HAP-1 (cell line): ENCODE data around the gene RPS6KA1.

ENCODE experiments used
- DNase-seq, 2 experiments: peaks; one replicate each; pipeline ENCODE4 v3.0.0-alpha.2; 2016 to 2020; ENCODE audit warnings: low spot score in 2 of 2
- H3K27me3 ChIP-seq: fragments of 250-450 bp; sonication (Bioruptor Pico); 2 replicates; pipeline ENCODE4 v1.5.1; 2020; ENCODE audit warnings: low read depth, mild to moderate bottlenecking, moderate library complexity
- H3K36me3 ChIP-seq: fragments of 250-450 bp; sonication (Bioruptor Pico); replicated peaks from 2 replicates; pipeline ENCODE4 v1.5.1; 2020; ENCODE audit warnings: mild to moderate bottlenecking
- H3K4me1 ChIP-seq: fragments of 250-450 bp; sonication (Bioruptor Pico); 2 replicates; pipeline ENCODE4 v1.5.1; 2020; ENCODE audit warnings: mild to moderate bottlenecking
- H3K4me3 ChIP-seq: fragments of 250-450 bp; sonication (Bioruptor Pico); 2 replicates; pipeline ENCODE4 v1.5.1; 2020; ENCODE audit warnings: mild to moderate bottlenecking, moderate library complexity
- H3K9me3 ChIP-seq: fragments of 250-450 bp; sonication (Bioruptor Pico); 2 replicates; pipeline ENCODE4 v1.5.1; 2020; ENCODE audit warnings: mild to moderate bottlenecking, moderate library complexity
- in situ Hi-C: fragments of 300-500 bp; cut with MboI; formaldehyde crosslinking; loops from 3 replicates; pipeline ENCODE4 v1.14.3; 2020; ENCODE audit warnings: low sequenced_read_pairs, inconsistent platforms, mixed read lengths

The RPS6KA1 gene

DNA sequence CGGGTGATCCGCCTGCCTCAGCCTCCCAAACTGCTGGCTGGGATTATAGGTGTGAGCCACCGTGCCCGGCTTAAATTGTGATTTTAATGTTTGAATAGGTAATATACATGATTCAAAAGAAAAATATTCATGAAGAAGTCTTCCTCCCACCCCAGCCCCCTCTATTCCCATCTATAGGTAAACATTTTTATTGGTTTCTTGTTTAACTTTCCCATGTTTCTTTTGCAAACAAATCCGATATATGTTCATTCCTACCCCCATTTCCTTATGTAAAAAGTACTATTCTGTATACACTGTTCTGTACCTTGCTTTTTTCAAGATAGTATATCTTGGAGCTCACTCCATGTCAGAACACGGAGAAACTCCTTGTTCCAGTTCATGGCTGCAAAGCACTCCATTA, 23.2 kb downstream of the RPS6KA1 start:
- Histone ChIP-seq H3K4me1 (no peaks in the 10 kb centered on the region), H3K36me3 (peaks cover 4% of the 10 kb centered on the region)
- in situ Hi-C loops, result no loop called here

DNA sequence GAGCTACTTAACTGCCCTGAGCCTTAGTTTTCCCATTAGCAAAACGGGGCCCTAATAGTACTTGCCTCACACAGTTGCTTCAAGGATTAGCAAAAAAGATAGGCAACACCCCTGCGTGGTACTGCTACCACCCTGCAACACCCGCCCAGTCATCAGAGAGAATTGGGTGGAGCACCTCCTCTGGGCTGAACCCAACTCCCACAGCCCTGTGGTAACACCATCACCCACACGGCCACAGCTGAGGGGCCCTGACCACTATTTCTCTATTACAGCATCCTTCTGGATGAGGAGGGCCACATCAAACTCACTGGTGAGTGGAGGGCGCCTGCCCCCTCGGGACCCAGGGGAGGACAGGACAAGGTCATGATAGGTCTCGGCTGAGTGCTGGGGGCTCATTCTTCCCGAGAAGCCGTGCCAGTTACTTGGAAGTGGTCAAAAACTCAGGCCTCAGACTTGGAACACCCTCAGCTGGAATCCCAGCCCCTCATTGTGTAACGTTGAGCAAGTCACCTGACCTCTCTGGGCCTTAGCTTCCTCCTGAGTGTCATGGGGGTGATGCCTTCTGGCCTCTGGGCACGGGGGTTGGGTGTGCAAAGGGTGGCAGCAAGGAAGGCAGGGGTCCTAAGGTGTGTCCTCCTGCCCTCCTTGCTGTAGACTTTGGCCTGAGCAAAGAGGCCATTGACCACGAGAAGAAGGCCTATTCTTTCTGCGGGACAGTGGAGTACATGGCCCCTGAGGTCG, 24.6 kb downstream of the RPS6KA1 start:
- in situ Hi-C loops, result no loop called here
- Histone ChIP-seq H3K9me3 (no peaks in the 10 kb centered on the region), H3K4me1 (no peaks in the 10 kb centered on the region), H3K4me3 (no peak overlapping the region), H3K27me3 (no peaks in the 10 kb centered on the region), H3K36me3 (peaks cover 6% of the 10 kb centered on the region)
- DNase-seq, result no peak

More for the DNA sequence above, 23.2 kb downstream of the RPS6KA1 start:
- Histone ChIP-seq H3K9me3 (no peaks in the 10 kb centered on the region), H3K27me3 (no peaks in the 10 kb centered on the region), H3K4me3 (no peak overlapping the region)
- no peak for DNase-seq

DNA sequence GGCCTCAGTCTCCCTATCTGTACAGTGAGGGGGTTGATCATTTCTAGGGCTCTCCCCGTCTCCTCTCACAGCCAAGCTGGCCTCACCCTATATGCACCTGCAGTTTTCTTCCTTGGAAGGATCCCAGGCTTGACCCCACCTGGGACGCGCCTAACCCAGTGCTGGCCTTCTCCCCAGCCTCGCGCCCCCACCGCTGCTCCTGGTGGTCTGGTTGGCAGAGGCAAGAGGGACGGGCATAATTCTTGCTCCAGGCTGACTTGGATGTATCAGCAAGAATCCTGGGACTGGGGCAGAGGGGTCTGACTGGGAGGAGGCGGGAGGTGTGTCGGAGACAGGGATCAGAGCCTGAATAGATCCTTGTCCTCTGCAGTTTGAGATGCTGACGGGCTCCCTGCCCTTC, 25.2 kb downstream of the RPS6KA1 start:
- Histone ChIP-seq H3K9me3 (no peaks in the 10 kb centered on the region), H3K4me1 (no peaks in the 10 kb centered on the region), H3K4me3 (no peak overlapping the region), H3K27me3 (no peaks in the 10 kb centered on the region), H3K36me3 (peaks cover 6% of the 10 kb centered on the region)
- no peak for DNase-seq
- in situ Hi-C loops, result no loop called here

DNA sequence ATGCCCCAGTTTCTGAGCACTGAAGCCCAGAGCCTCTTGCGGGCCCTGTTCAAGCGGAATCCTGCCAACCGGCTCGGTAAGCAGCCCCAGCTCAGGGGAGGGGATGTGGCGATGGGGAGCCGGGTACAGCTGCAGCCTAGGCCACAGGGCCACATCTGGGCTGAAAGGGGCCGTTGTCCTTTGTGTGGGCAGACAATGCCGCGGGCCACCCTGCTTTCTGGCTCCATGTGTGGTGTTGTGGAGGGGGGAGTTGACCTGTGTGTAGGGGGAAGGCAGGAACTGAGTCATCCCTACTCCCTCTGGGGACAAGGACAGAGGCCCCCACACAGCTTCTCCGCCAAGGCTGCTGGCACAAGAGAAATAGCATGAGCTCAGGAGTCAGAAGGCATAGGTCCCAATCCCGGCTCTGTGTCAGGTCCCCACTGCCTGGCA, 26.0 kb downstream of the RPS6KA1 start:
- no peaks in the 10 kb centered on the region for H3K9me3 ChIP-seq
- H3K4me1 ChIP-seq, result no peaks in the 10 kb centered on the region
- no peaks in the 10 kb centered on the region for H3K27me3 ChIP-seq
- in situ Hi-C loops, result no loop called here
- no peak overlapping the region for H3K4me3 ChIP-seq
- no peak for DNase-seq
- H3K36me3 ChIP-seq, result peaks cover 9% of the 10 kb centered on the region

DNA sequence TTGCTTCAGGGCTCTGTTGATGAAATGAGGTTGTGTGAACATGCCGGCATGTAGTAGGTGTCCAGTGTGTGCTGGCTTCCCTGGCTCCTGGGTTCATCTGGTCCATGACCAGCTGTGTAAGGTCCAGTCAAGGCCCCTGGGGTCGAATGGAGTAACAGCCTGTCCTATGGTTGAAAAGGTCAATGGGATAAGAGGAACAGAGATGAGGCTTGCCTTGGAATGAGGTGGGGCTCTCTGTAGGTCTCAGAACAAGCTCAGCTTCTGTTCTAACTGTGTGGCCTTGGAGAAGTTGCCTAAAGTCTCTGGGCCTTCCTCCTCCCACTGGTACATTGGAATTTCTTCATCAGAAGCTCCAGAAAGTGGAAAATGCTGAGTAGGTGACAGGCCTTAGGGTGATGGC, 26.6 kb downstream of the RPS6KA1 start:
- no peak for DNase-seq
- H3K4me1 ChIP-seq, result no peaks in the 10 kb centered on the region
- H3K27me3 ChIP-seq, result no peaks in the 10 kb centered on the region
- no peaks in the 10 kb centered on the region for H3K9me3 ChIP-seq
- H3K36me3 ChIP-seq, result peaks cover 10% of the 10 kb centered on the region
- H3K4me3 ChIP-seq, result no peak overlapping the region
- in situ Hi-C loops, result no loop called here

DNA sequence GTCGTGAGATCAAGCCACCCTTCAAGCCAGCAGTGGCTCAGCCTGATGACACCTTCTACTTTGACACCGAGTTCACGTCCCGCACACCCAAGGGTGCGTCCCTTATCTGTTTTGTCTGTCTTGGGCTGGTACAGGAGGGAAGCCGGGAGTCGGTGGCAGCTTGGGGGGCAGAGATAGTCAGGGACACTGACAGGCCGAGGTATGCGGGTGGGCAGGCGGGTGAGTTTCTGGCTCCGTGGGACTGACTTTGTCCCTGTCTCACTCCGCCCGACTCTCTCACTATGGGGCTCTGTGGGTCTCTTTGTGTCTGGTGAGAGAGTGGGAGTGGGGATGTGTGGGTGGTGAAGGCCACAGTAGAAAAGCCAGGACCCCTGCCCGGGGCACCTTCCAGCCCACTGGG, 27.4 kb downstream of the RPS6KA1 start:
- Histone ChIP-seq H3K9me3 (no peaks in the 10 kb centered on the region), H3K27me3 (no peaks in the 10 kb centered on the region), H3K4me1 (no peaks in the 10 kb centered on the region), H3K36me3 (peaks cover 10% of the 10 kb centered on the region), H3K4me3 (no peak overlapping the region)
- DNase-seq, result no peak
- in situ Hi-C loops, result no loop called here

DNA sequence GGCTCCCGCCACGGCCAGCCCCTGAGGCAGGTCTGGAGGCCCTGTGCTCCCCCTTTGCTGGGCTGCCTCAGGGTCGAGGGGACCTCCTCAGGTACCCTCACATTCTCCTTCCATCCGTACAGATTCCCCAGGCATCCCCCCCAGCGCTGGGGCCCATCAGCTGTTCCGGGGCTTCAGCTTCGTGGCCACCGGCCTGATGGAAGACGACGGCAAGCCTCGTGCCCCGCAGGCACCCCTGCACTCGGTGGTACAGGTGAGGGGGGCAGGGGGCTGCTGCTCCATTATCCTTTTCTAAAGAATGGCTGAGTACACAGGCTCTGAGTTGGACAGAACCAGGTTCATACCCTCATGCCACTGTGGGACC, 29.1 kb downstream of the RPS6KA1 start:
- peaks cover 12% of the 10 kb centered on the region for H3K36me3 ChIP-seq
- in situ Hi-C loops, result no loop called here
- no peaks in the 10 kb centered on the region for H3K4me1 ChIP-seq

DNA sequence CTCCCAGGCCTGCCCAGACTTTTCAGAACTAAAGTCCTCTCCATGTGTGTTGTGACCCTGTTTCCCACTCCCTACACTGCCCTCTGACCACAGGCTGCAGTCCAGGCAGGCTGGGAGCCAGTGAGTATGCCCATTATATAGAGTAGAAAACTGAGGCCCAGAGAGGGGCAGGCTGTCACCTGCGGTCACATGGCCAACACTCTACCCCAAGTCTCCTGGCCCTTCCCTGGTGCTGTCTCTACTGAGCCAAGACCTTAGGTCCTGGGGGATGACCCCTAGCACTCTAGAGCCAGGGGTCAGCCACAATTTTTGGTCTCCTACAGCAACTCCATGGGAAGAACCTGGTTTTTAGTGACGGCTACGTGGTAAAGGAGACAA, 30.8 kb downstream of the RPS6KA1 start:
- Histone ChIP-seq H3K4me1 (no peaks in the 10 kb centered on the region), H3K27me3 (no peaks in the 10 kb centered on the region), H3K36me3 (peaks cover 12% of the 10 kb centered on the region), H3K4me3 (no peak overlapping the region), H3K9me3 (no peaks in the 10 kb centered on the region)
- DNase-seq, result no peak
- in situ Hi-C loops, result no loop called here

More for the DNA sequence above, 29.1 kb downstream of the RPS6KA1 start:
- DNase-seq, result no peak
- Histone ChIP-seq H3K9me3 (no peaks in the 10 kb centered on the region), H3K4me3 (no peak overlapping the region), H3K27me3 (no peaks in the 10 kb centered on the region)

DNA sequence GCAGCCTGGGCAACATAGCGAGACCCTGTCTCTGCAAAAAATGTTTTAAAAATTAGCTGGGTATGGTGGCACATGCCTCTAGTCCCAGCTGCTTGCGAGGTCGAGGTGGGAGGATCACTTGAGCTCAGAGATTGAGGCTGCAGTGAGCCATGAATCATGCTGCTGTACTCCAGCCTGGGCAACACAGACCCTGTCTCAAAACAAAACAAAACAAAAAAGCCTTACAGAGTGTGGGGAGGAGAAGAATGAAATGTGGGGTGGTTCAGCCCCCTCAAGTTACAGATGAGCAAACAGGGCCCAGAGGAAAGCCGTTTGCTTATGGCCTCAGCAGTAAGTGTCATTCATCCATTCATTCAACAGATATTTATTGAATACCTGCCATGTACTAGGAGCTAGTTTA, 40.7 kb downstream of the RPS6KA1 start:
- Histone ChIP-seq H3K4me3 (no peak overlapping the region), H3K4me1 (peaks cover 3% of the 10 kb centered on the region; the same call in 1 of the 2 replicates), H3K36me3 (peaks cover 7% of the 10 kb centered on the region; the same call in 1 of the 2 replicates), H3K9me3 (0 out of 2 replicates have a peak, but pooled peaks cover 2% of the 10 kb centered on the region), H3K27me3 (no peaks in the 10 kb centered on the region)
- in situ Hi-C loops, result no loop called here
- no peak for DNase-seq

DNA sequence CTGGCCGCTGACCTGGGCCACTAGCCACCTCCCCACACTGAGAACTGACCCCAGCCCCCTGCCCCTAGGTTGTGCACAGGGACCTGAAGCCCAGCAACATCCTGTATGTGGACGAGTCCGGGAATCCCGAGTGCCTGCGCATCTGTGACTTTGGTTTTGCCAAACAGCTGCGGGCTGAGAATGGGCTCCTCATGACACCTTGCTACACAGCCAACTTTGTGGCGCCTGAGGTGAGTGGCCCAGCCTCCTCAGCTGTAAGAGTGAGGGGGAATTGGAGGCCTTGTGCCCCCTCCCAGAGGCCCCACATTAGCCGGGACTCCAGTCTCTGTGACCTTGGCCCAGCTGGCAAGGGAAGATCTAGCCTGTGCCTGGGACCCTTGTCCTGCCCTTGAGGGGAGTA, 41.8 kb downstream of the RPS6KA1 start:
- in situ Hi-C loops, result no loop called here
- Histone ChIP-seq H3K4me3 (no peak overlapping the region), H3K4me1 (no peaks in the 10 kb centered on the region), H3K36me3 (peaks cover 7% of the 10 kb centered on the region; the same call in 1 of the 2 replicates), H3K27me3 (no peaks in the 10 kb centered on the region), H3K9me3 (0 out of 2 replicates have a peak, but pooled peaks cover 2% of the 10 kb centered on the region)
- no peak for DNase-seq

DNA sequence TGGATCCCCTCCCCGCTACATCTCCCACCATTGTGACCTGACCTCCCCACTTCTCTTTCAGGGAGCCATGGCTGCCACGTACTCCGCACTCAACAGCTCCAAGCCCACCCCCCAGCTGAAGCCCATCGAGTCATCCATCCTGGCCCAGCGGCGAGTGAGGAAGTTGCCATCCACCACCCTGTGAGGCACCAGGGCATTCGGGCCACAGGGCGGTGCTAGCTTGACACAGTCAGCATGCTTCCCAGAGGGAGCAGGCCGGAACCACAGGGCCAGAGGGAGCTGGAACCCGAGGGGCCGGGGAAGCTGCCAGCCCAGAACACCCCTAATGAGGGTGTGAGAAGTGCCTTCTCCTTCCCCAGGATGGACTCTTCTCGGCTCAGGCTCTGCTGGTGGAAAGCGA, 44.5 kb downstream of the RPS6KA1 start:
- H3K9me3 ChIP-seq, result 0 out of 2 replicates have a peak, but pooled peaks cover 2% of the 10 kb centered on the region
- no peaks in the 10 kb centered on the region for H3K27me3 ChIP-seq
- H3K4me3 ChIP-seq, result no peak overlapping the region
- in situ Hi-C loops, result no loop called here
- no peak for DNase-seq
- H3K4me1 ChIP-seq, result no peaks in the 10 kb centered on the region
- peaks cover 3% of the 10 kb centered on the region; the same call in 1 of the 2 replicates for H3K36me3 ChIP-seq

DNA sequence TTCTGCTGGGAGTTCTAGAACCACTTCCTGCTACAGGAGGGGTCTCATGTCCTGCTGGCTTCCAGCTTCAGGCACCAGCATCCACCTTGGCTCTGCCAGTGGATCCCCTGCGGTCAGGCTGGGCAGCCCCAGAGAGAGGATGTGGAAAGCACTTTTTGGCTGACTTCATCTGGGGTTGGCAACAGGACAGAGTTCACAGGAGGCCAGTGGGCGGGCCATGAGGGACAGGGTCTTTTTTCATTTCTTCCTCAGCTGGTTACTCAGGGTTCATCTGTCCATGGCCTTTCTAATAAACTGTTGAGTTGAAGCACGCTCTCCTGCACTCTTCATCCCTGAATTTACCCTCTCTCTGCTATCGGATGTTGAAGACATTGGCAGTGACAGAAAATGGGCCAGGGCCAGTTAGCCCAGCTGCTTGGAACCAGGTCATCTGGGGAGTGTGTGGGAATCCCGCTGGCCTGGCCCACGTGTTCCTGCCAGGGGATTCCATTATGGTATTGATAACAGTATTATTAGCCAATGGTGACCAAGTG, 45.2 kb downstream of the RPS6KA1 start:
- H3K9me3 ChIP-seq, result 0 out of 2 replicates have a peak, but pooled peaks cover 2% of the 10 kb centered on the region
- H3K27me3 ChIP-seq, result no peaks in the 10 kb centered on the region
- no peak overlapping the region for H3K4me3 ChIP-seq
- H3K36me3 ChIP-seq, result peaks cover 3% of the 10 kb centered on the region; the same call in 1 of the 2 replicates
- H3K4me1 ChIP-seq, result no peaks in the 10 kb centered on the region
- in situ Hi-C loops, result no loop called here
- no peak for DNase-seq

DNA sequence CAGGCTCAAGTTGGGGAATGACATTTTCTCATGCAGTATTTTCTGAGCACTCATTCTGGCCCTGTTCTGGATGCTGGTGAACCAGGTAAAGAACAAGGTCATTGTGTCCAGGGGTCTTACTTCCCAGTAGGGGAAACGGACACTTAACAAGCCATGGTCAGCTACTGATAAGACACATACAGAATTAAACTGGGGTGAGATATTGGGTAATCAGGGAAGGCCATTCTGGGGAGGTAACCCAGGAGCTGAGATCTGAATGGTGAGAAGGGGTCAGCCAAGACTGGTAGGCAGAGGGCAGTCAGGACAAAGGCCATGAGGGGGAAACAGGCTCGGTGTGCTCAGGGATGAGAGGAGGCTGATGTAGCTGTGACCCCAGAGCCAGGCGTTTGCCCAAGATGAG, 45.8 kb downstream of the RPS6KA1 start:
- no peak for DNase-seq
- Histone ChIP-seq H3K27me3 (no peaks in the 10 kb centered on the region), H3K4me1 (no peaks in the 10 kb centered on the region), H3K9me3 (no peaks in the 10 kb centered on the region), H3K4me3 (no peak overlapping the region), H3K36me3 (peaks cover 3% of the 10 kb centered on the region; the same call in 1 of the 2 replicates)
- in situ Hi-C loops, result no loop called here

DNA sequence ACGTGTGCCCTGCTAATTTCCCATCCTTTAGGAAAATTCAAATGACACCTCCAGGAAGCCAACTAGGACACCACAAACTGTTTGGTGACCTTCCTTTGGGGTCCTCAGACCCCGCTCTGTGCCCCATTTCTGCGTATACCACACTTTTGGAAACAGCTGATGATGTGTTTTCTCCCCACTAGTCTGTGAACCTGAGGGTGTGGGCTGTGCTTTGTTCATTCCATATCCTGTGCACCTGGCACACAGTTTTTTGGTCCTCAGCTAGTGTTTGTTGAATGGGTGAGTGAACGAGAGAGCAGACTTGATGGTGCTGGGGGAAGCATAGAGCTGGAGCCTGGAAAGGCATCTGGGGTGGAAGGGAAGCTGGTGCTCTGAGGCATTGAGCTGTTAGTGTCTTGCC, 48.6 kb downstream of the RPS6KA1 start:
- no peak for DNase-seq
- no peaks in the 10 kb centered on the region for H3K27me3 ChIP-seq
- H3K4me1 ChIP-seq, result no peaks in the 10 kb centered on the region
- peaks cover 2% of the 10 kb centered on the region; the same call in 1 of the 2 replicates for H3K36me3 ChIP-seq
- in situ Hi-C loops, result no loop called here
- H3K4me3 ChIP-seq, result no peak overlapping the region
- no peaks in the 10 kb centered on the region for H3K9me3 ChIP-seq
